SH-SY5Y (cell line): ENCODE measurements around the gene AMMECR1.

ENCODE experiments used
- GATA2 ChIP-seq: IDR thresholded peaks from 2 replicates; pipeline ENCODE4 v1.6.1; 2011; ENCODE audit warnings: mild to moderate bottlenecking, low read depth, low read length
- GATA3 ChIP-seq: IDR thresholded peaks from 2 replicates; pipeline ENCODE4 v1.6.1; 2011; ENCODE audit warnings: low read depth, mild to moderate bottlenecking, low read length, moderate library complexity

The AMMECR1 gene

DNA sequence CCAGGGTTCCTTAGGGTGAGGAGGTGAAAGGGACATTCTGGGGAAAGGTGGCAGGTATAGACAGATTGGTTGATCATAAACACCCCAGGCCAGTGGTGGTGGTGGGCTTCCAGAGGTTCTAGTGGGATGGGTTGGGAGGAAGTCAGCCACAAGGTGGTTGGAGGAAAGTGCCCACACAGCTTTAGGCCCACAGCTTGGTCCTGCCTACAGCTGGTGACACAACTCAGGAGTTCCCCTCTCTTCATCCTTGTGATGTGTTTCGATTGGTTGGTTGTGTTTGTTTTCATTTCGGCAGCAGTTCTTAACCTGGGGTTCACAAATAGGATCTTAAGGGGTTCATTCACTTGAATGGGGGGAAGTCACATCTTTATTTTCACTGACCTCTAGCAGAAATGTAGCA is 158.0 kb downstream of the AMMECR1 start:
- TF ChIP-seq GATA3, result no peak
- no peak for TF ChIP-seq GATA2

DNA sequence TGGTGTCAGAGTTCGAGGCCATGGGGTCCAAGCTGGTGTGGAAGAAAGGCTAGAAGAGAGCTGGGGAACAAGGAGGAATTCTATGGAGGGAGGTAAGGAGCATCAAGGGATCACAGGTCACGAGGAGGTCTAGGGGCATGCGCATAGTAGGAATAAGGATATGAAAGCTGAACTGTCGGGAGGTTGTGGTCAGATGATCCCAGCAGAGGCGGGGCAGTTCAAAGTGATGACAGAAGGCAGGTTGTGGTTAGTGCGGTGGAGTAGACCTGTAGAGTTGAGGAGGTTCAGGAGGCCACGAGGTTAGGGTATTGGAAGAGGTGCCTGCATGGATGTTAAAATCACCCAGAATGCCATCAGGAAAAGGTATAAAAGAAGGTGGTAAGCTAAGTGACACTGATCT is 158.7 kb downstream of the AMMECR1 start:
- no peak for TF ChIP-seq GATA2
- TF ChIP-seq GATA3, result no peak

DNA sequence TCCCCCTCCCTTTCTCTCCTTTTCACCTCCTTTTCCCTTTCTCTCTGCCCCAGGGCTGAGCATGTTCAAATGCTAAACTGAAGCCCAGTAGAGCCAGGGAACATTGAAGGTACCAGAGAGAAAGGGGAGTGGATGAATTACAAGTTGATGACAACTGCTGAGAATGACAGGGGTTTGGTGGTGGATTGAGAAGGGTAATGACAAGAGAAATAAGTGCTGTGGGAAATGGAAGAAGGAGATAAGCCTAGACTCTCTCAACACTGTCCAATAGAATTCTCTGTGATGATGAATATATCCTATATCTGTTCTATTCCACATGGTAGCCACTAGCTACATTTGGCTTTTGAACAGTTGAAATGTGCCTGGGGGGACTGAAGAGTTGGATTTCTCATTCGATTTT is 160.4 kb downstream of the AMMECR1 start:
- no peak for TF ChIP-seq GATA3
- no peak for TF ChIP-seq GATA2

DNA sequence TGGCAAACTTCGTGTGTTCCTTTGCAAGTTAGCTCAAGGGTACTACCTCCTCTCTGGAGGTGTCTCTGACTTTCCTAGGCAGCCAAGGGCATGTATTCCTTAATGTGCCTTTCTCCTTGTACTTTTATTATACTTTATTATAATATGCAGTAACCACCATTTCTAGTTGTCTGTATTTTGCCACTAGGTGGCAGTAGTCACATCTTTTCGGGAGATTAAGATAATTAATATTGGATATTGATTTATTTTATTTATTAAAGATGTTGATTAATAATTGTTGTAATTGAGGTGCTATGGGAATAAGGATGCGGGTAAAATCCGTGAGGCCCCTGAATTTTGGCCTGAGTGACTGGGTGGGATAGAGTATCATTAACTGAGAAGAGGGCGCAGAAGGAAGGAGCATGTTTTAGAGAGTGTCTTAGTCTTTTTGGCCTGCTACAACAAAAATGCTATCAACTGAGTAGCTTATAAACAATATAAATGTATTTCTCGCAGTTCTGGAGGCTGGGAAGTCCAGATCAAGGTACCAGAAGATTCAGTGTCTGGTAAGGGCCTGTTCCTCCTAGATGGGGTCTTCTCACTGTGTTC is 161.6 kb downstream of the AMMECR1 start:
- TF ChIP-seq GATA2, result no peak
- no peak for TF ChIP-seq GATA3

DNA sequence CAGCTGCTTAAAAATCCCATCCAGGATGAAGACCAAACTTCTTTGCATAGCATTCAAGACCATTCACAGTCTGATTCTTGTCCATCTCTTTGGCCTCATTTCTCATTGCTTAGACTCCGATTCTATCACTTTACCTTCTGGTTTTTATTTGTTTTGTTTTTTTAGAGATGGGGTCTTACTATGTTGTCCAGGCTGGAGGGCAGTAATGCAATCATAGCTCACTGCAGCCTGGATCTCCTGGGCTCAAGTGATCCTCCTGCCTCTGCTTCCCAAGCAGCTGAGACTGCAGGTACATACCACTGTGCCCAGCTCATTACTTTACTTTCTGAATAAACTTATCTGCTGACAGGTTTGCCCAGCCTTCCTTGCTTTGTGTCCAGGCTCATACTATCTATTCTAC is 162.1 kb downstream of the AMMECR1 start:
- TF ChIP-seq GATA3, result no peak
- TF ChIP-seq GATA2, result no peak

DNA sequence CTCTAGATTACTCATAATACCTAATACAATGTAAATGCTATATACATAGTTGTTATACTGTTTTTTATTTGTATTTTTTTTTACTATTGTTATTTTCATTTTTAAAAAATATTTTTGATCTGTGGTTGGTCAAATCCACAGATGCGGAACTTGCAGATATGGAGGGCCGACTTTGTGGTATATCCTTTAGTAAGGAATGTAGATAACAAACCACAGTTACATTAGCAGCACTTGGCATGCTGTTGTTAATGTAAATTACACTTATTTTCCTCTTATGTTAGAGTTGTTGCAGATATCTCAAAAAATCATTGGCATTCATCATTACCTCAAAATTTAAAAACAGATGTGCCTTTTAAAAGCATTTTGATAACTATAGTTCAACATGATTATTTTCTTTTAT is 164.0 kb downstream of the AMMECR1 start:
- TF ChIP-seq GATA2 (no peak), GATA3 (no peak)

DNA sequence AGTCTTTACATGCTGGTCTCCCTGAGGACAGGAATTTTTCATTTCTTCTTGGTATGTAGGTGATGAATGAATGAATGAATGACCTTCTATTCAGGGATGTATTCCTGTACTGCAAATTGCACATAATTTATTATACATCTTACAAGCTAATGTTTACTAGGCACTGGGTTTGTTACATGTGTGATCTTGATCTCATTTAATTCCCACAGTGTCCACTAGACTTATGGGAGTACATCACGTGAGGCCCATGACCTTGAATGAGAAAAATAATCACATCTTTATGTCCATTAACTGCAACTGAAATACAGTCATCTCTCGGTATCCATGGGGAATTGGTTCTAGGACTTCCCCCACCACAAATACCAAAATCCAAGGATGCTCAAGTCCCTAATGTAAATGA is 164.6 kb downstream of the AMMECR1 start:
- TF ChIP-seq GATA2 (no peak), GATA3 (no peak)

DNA sequence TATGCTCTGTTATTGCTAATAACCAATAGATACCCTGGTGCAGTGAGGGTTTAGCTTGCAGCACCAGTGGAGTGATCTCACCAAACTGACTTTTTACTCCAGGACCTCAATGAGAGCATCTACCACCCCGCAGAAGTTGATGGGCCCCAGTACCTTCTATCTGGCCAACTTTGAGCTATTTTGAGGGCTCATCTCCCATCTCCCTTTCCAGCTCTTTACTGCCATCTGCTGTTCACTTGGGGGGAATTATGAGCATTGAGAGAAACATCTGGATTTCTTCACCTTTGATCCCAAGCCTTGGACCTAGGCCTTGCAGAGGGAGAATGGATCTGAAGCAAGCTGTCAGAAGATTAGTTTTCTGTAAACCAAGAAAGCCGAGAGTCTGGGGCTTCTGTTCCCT is 171.4 kb downstream of the AMMECR1 start:
- no peak for TF ChIP-seq GATA3
- no peak for TF ChIP-seq GATA2

DNA sequence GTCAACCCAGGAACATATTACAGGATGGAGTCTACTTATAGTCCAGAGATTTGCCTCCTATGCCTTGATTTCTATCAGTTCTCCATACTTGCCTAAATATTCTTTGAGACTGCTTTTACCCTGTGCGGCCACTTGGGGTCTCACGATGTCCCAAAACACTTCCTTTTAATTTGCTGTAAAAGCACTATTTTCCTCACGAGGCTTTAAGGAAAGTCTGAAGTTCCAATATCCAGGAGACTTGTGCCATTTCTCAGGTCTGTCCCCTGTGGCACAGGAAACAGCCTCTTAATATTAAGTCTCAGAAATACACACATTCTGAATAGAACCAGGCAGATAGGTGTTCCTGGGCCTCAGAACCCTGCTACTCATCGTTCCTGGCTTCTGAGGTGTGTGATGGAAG is 172.0 kb downstream of the AMMECR1 start:
- TF ChIP-seq GATA2 (no peak), GATA3 (no peak)

DNA sequence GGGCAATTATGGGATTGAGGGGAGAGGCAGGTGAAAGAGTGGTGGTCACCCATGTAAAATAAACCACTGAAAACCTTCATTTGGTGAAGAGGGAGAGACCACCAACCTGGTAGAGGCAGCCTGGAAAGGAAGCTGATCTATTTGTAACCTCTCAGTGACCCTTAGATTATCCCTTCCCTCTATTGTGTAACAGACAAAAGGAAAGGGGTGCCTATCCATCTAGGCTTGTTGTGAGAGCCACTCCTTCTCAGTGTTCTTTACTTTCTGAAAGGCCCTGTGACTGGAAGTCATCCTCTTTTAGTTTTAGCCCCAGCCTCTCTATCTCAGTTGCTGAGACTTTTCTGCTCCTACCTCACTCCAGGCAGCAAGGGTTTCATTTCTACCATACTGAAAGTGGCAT is 172.6 kb downstream of the AMMECR1 start:
- TF ChIP-seq GATA2 (no peak), GATA3 (no peak)
